Measurements from ENCODE around the gene CLTB.
A peak's percentile ranks its signal among the peaks of the same experiment; 100 is the strongest.

The CLTB gene

GRCh38 chr5:176383961-176384360 lies 32.4 kb downstream of the CLTB start:
- no peak for DNase-seq (ENCODE audit: low read depth in 2 of 2, low spot score in 1 of 2)

DNA sequence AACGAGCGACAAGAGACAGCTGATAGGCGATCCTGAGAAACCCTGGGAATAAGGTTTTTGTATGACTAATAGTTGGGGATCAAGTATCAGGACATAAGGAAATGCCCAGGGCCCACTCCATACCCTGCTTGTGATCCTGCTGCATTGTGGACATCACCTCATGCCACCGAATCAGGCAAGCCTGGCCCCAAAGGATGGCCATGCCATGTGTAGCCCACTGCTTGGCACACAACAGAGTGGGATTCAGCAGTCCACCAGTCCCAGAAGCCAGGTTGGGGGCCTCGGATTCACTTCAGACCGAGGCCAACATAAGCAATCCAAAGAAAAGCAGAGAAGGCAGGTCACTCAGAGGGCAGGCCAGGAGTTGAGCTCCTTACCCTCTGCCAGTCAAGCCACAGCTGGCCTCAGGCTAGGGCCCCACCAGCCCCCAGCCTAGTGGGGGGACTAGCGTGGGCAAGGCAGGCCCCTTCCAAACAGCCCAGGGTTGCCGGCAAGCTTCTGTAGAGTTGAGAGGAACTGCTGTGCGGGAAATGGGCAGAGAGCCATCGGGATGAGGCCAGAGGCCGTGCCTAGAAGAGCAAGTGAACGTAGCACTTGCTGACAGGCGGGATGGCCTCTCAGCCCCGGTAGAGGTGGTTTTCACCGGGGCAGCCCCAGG lies 33.0 kb downstream of the CLTB start:
- DNase-seq (ENCODE audit: low read depth in 2 of 2, low spot score in 1 of 2) = no peak

DNA sequence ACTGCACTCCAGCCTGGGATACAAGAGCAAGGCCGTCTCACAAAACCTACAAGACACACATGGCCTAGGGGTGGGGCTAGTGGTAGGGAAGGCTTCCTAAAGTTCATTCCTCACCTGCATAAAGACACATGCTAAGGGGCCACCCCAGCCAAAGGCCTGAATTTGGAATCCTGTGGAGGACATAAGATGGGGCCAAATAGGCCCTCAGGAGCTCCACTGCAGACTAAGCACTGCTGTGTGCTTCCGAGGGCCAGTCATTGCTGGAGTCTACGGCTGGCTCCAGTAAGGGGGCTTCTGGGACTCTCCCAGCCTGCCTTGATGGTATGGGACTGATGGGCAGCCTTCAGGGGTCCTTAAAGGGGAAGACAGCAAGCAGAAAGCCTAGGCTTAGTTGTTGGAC lies 33.6 kb downstream of the CLTB start:
- no peak for DNase-seq (ENCODE audit: low read depth in 2 of 2, low spot score in 1 of 2)

- no peak for DNase-seq (ENCODE audit: low read depth in 2 of 2, low spot score in 1 of 2)
Observed at GRCh38 chr5:176381979-176382378, 34.4 kb downstream of the CLTB start.

GRCh38 chr5:176381423-176381822 lies 34.9 kb downstream of the CLTB start:
- no peak for DNase-seq (ENCODE audit: low read depth in 2 of 2, low spot score in 1 of 2)

GRCh38 chr5:176379881-176380280 lies 36.5 kb downstream of the CLTB start:
- DNase-seq (ENCODE audit: low read depth in 2 of 2, low spot score in 1 of 2) = no peak

- no peak for DNase-seq (ENCODE audit: low read depth in 2 of 2, low spot score in 1 of 2)
Observed at GRCh38 chr5:176373100-176373818, 43.1 kb downstream of the CLTB start.

GRCh38 chr5:176371621-176372539 lies 44.5 kb downstream of the CLTB start:
- DNase-seq (ENCODE audit: low read depth in 2 of 2, low spot score in 1 of 2) = no peak

DNA sequence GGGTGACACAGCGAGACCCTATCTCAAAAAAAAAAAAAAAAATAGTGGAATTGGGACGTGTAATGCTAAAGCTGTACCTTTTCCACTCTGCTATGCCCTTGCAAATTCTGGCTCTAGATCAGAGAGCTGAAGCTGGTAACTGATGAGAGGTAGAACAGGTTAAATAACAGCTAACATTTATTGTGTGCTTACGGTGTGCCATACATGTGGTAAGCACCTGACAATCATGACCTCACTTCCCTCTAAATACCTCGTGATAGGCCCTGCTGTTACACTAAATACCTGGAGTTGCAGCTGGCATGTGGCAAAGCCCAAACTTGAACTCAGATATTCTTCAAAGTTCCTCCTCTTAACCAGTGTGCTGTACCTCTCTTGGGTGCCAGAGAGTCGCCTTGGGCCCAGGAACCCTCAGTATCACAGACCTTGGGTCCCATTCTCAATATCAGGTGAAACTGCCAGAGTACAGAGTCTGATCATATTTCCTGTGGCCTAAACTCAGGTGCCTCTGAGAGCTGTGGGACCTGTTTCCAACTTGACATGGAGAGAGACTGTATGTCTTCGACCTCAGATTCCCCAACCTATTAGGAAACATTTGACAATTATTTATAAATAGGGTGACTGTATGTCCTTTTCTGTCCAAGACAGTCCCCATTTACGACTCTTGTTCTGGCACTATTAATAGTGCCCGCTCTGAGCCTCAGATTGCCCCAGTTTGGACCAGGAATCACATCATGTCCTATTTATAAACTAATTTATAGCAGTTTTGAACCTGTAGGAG lies 46.2 kb downstream of the CLTB start:
- no peak for DNase-seq (ENCODE audit: low read depth in 2 of 2, low spot score in 1 of 2)

DNA sequence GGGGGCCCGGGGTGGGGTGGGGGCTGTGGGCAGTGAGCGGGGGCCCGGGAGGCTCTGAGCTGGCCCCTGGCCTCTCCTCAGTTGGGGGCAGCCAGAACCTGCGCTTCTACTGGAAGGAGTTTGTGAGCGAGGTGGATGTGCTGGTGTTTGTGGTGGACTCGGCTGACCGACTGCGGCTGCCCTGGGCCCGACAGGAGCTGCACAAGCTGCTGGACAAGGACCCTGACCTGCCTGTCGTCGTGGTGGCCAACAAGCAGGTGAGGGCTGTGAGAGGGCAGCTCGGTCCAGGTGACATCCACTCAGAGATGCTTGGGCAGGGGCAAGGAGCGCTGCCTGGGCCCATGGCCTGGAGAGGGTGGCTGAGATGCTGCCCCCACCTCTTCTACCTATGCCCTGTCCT lies 47.6 kb downstream of the CLTB start:
- DNase-seq (ENCODE audit: low read depth in 2 of 2, low spot score in 1 of 2) = no peak

GRCh38 chr5:176366232-176366894 lies 50.0 kb downstream of the CLTB start:
- no peak for DNase-seq (ENCODE audit: low read depth in 2 of 2, low spot score in 1 of 2)

DNA sequence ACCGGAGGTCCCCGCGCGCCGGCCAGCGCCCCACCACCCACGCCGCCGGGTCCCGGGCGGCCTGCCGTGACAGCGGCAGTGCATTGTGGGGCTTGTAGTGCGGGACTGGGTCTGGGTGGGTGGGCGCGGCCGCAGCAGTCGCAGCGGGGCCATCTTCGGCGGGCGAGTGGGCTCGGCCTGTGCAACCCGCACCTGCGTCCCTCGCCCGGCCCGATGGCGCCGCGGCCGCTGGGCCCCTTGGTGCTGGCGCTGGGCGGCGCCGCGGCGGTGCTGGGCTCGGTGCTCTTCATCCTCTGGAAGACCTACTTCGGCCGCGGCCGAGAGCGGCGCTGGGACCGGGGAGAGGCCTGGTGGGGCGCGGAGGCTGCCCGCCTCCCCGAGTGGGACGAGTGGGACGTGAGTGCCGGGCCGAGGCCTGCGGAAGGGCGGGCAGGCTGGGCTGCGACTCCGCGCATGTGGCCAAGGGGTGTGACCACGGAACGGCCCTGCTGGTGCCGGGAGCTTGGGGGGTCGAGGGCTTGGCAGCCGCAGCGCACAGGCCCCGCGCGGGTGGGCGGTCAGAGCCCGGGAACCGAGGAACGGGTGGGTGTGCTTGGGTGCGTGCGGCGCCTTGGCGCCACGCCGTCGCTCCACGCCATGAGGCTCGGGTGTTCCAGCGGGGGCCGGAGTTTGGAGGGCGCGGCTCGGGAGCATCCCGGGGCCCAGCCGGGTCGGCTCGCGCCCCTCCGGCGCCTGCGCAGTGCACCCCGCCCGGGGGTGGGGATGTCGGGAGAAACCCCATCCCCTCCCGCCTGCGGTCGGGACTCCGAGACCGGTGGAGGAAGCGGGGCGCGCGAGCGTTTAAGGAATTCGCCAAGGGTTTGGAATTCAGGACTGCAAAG lies 50.7 kb downstream of the CLTB start, which contains the start of gene ARL10:
Gene ARL10 (plus strand): TSS at position 137 of the 881 bp plus-strand sequence. CDS start 77 bp downstream, at position 214.
- peak; percentile 27 to 29 for DNase-seq (ENCODE audit: low read depth in 2 of 2, low spot score in 1 of 2)

GRCh38 chr5:176364765-176365350 lies 51.5 kb downstream of the CLTB start:
- no peak for DNase-seq (ENCODE audit: low read depth in 2 of 2, low spot score in 1 of 2)

DNA sequence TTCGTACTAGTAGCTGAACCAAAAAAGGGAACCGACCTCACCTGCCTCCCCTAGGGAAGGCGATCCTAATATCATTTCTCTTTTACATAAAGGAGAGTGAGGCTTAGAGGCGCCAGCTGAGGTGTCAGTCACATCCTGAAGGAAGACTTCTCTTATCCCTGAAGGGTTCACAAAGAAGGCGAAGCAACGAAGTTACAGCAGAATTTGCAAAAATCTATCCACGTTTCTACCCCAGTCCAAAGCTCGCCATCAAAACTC lies 54.2 kb downstream of the CLTB start:
- DNase-seq (ENCODE audit: low read depth in 2 of 2, low spot score in 1 of 2) = no peak

GRCh38 chr5:176361437-176362232 lies 54.7 kb downstream of the CLTB start, which contains the start of gene KIAA1191:
Gene KIAA1191, minus strand, starts transcription at chr5:176361764. Its CDS starts 2,256 bp downstream, at chr5:176359508.
- DNase-seq (ENCODE audit: low read depth in 2 of 2, low spot score in 1 of 2) = peak; percentile 78 to 89

- no peak for DNase-seq (ENCODE audit: low read depth in 2 of 2, low spot score in 1 of 2)
Observed at GRCh38 chr5:176360894-176361436, 55.4 kb downstream of the CLTB start.

GRCh38 chr5:176359658-176360057 lies 56.7 kb downstream of the CLTB start:
- no peak for DNase-seq (ENCODE audit: low read depth in 2 of 2, low spot score in 1 of 2)

DNA sequence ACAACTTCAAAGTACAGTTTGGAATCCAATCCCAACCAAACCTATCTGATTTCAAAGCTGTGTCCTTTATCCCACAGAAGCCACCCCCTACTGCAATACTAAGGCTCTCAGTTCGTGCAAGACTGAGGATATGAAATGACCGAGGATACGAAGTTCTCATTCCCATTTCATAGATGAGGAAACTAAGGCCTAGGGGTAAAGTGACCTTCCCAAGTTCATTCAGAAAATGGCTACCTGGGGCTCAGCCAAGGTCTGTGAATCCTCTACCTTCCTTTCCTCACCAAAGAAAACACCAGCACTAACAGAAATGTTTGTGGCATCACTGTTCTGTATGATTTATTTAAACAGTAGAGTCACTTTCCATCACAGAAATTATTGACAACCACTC lies 60.2 kb downstream of the CLTB start:
- no peak for DNase-seq (ENCODE audit: low read depth in 2 of 2, low spot score in 1 of 2)
